Measurements from ENCODE around the gene IP6K3.

The IP6K3 gene

DNA sequence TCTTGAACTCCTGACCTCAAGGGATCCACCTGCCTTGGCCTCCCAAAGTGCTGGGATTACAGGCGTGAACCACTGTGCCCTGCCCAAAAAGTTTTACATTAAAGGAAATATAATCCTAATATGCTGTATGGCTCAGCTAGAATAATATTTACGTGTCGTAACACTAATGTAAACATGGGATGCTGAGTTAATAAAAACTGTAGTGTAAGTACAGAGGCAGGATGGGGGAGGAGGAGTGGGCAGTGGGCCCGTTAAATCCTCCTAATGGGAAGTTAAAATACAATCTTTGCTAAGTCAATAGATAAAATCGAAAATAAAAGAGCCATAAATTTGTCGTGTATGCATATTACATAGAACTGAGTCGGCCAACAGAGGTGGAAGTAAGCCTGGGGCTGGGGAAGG is 12.1 kb upstream of the IP6K3 start:
- peak; percentile 21 for DNase-seq

DNA sequence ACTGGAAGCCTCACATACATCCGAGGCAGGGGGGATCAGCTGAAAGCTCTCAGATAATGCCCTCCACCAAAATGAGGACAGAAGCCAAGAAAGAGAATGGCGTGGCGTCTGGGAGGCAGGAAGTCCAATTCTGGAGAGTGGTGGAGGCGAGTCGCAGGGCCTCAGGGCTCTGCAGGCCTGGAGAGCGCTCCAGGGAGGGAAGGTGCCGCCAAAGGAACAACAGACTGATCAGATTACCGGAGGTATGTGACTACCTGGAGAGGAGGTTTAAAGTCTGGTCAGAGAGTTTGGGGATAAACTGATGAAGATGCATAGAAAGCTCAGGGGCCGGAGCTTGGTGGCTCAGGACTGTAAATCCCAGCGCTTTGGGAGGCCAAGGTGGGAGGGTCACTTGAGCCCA is 11.2 kb upstream of the IP6K3 start:
- no peak for DNase-seq

DNA sequence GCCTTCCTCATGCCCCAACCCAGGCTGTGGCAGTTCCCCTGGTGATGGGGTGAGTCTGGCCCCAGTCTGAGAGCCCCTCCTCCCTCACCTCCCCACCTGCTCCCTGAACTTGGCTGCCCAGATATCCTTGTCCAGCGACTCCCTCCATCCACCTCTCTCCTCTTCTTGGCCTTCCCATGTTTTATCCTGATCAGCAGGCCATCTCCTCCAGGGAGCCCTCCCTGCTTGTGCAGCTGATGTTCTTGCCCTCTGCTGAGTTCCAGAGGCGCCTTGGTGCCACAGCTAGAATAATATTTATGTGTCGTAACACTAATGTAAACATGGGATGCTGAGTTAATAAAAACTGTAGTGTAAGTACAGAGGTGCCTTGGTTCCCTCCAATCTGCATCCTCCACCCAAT is 10.4 kb upstream of the IP6K3 start:
- DNase-seq = no peak

DNA sequence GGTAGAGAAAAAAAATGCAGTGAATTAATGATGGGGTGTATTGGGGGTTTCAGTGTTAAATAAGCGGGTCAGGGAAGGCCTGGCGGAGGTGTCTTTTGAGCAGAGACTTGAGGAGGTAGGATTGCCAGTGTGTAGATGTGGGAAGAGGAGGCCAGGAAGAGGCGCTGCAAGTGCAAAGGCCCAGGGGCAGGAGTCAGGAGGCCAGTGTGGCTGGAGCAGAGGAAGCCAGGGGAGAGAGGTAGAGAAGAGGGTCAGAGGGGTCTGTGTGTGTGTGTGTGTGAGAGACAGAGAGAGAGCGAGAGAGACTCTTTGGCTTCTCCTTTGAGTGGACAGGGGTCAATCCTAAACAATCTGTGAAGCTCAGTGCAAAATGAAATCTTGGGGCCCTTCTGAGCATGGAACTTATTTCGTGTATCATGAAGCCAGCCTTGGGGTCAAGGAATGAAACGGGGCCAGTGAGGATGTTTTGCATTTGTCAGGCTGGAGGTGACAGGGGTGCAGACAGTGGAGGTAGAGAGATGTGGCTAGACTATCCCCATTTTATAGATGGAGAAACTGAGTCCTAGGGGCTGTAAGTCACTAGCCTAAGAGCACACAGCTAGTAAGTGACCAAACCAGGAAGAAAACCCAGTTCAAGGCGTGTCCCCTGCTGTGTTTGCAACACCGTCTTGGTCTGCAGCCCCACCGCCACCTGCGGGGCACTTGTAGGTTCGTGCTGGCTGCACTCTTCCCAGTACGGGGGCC is 9.7 kb upstream of the IP6K3 start:
- DNase-seq = no peak

DNA sequence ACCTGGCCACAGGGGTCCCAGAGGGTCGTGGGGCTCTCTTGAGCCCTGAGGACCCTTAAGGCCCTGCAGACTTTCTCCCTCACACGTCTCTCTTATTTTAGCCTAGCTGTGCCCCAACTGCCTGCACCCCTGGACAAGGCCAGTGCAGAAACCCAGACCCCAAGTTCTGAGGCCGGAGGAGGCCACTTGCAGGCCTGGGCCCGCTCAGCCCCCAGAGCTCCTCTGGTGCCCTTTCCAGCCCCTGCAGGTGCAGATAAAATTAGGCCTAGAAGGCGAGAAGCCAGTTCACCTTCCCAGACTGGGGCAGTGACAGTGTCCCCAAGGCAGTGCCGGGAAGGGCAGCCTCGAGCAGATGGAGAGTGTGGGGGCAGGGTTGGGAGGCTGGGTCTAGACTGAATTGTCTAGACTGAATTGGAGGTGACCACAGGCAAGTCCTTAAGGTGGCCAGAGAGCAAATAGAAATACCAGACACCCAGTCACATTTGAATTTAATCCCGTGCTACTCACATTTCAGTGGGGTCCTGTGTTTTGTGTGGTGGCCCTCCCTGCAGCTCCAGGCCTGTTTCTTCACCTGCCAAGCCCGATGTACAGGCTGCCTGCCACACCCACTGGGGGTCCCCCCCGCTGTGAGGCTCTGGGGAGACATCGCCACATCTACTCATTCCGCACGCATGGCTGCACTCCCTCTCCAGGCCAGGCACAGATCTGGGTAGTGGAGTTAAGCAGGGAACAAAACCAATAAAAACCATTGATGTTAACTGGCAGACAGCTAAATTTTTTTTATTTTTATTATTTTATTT is 8.6 kb upstream of the IP6K3 start:
- peak; percentile 48 for DNase-seq

DNA sequence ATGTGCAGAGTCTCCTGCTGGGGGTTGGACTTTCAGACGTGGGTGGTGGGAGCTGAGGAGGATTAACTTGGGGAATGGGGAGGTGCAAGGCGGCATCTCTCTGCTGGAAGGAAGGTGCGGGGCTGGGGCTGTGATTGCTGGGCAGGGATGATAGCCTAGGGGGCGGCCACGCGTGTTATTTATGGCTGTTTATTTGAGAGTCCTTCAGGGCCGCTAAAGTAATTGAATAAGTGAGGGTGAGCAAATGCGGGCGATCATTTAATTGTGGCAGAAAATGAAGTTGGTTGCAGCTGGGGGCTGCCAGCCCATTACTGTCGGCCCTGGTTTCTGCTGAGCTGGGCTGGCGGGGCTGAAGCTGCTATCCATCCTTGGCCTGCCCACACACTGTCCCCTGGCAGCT is 7.5 kb upstream of the IP6K3 start:
- no peak for DNase-seq

DNA sequence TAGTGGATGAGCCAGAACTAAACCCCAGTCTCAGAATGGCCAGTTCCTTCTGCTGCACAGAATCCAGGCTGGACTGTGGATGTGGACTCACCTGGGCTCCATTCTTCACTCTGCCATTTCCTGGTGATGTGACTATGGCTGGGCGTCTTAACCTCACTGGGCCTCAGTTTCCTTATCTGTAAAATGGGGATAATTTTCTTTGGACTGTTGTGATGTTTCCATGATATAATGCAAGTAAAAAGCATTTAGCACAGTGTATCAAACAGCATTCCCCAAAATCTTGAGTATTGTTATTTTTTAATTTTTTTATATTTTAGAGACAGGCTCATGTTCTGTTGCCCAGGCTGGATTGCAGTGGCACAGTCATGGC is 5.9 kb upstream of the IP6K3 start:
- no peak for DNase-seq

DNA sequence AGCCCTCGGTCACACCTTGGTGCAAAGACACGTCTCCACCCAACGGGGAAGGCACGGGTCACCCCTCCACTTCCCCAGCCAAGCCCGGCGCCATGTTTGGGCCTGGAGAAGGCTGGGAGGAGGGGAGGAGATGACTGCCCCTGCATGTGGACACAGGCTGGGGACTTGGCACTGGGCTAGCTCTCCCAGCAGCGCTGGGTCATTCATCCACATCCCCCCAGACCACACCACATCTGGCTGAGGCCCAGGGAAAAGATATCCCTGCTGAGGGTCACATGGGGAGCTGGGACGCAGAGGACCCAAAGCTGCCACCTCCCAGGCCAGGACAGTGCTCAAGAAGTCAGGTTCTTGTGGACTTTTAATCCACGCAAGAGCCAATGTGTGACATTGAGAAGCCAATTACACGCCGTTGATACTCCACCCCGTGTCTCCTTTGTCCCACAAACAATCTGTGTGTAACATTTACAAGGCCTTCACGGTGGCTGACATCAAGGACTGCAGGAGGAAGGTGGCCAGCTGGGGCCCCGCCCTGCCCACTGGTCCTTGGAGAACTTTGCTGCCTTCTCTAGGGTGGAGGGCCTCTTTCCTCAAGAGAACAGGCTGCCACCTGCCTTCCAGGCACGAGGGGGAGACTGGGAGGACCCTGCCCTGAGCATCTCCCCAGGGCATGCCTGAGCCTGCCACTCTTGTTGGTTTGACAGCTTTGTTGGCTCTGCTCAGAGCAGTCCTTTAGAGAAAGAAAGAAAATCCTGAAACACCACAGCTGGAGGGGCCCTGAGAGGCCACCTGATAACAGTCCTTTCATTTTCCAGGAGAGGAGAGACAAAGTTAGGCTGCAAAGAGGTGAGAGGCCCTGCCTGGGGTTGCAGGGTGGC is 5.3 kb upstream of the IP6K3 start:
- no peak for DNase-seq

DNA sequence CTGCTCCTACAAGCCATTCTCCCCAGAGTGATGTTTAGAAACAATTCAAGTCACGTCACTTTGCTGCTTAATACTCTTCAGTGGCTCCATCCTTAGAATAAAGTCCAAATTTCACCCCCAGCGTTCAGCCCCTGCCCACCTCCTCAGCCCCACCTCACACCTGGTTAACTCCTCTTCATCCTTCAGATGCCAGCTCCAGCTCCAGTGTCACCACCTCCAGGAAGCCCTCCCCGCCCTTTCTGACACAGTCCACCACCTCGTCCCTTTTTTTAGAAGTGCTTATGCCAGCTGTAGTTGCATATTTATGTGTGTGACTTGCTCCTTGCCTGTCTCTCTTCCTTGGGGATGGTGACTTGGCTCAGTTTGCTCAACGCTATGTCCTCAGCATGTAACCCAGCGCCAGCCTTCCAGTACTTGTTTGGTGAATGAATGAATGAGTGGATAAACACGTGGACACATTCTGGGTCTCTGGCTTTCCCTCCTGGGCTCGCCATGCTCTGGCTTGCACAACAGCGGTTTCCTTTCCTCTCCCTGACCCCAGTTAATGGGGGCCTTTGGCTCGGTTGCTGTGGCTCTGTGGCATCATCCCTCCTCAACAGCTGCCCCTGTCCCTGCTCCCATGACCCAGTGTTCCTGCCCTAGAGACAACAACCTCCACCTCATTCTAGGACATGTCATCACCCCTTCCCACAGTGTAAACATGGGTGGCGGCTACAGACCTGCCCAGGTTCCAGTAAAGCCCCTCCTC is 3.7 kb upstream of the IP6K3 start:
- no peak for DNase-seq

DNA sequence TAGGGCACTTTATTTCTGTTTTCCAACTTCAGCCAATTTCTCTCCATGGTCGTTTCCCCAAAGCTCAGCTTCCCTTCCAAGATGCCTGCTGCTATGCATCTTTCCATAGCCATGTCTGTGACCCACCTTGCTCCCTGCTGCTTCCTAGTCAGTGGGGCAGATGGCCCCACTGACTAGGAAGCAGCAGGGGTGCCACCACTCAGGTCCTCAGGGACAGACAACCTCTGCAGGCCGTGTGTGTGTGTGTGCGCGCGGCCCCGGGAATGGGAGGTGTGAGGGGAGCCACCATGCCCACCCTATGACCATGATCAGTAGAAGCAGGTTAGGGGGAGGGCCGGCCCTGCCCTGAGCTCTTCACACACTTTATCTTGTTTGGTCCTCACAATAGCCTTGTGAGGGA is 2.7 kb upstream of the IP6K3 start:
- DNase-seq = no peak

DNA sequence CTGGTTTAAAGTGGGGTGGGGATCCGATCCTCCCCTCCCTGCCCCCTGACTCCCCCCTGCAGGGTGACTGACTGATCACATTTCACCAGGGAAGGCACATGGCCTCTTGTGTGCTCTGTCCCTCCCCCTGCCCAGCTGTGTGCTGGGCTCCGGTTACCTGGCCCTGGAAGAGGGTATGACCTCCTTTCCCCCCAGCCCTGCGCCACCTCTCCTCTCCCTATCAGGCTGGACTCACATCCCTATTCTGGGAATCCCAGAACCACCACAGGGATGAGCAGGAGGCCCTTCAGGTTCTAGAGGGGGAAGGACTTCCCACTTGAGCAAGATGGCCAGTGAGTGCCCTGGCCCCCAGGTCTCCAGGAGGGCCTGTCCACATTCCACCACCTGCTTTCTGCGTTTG is 2.1 kb upstream of the IP6K3 start:
- DNase-seq = no peak

DNA sequence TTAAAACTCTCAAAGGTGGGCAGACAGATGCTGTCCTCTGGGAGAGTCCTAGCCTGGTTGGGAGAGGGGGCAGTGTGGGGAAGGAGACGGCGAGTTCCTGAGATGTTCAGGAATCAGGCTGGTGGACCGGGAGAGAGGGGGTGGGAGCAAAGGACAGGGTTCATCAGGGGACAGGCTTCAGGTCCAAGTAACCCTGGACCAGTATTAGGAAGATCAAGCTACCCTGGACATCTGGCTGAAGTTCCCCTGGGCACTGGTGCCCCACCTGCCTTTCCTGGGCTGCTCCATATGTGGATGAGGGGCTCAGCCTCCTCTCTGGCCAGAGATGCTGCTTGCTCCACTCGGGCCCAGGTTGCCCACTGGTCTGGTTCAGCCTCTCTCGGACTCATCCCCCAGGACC is 1.1 kb upstream of the IP6K3 start:
- DNase-seq = no peak

DNA sequence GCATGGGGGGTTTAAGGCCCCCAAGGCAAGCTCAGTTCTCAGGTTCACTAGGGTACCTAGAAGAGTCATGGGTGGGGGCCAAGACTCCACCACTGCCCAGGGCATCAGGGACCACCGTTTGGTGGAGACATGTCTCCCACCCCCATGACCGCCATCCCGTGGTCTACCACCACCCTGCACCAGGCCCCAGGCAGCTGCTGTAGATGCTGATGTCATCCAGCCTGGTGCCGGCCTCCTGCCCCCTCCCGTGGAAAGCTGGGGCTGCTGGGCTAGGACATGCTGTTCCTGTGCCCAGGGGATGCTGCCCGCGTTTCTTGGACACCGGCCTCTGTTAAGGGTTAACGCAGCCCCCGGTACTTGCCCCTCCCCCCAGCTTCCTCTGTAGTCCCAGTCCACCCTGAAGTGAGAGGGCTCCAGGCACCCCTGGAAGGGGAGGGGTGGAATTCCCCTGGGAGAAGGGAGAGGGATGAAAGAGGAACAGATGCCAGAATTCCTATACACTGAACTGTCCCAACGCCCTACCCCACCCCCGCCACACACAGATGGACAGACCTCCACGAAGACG is 587 bp downstream of the IP6K3 start:
- DNase-seq = no peak

DNA sequence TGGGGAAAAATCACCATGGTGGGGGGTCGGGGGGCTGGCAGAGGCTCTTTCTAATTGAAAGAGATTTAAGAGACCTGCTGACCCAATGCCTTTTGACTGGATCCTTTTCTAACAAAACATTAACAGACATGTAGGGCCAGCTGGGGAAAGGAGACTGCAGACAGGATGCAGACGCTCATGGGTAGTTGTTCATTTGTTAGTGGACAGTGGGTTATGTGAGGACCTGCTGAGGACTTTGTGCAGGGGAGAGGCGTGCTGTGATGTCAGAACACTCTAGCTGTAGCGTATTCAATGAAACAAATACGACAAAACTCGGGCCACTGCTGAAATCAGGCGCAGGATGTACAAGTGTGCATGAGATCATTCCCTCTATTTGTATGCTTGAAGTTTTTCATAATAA is 1.2 kb downstream of the IP6K3 start:
- no peak for DNase-seq

DNA sequence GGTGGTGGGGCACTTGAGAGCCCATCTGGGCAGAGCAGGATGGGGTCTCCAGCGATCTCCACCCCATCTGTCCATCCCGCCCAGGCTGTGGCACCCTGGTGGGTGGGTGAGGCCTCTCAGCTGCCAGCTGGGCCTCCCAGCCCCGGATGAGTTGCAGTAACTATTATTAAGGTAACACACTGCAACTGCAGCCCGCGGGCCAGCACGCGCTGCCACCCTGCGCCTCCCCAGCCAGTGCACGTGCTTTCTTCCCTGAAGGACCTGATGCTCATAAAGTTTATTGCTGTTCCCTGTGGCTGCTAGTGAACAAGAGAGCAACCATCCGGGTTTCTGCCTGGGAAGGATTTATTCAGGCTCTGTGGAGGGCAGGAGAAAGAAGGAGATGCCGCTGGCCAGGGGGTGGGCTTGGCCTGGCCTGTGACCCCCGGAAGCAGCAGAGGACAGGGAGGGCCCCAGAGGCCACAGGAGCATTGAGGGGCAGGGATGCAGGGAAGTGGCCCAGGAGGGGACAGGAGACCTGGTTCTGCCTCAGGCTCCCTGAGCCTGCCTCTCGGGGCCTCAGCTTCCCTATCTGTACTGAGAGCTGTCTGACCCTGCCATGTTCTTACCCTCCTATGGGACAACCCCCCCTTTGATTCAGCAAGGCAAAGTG is 1.7 kb downstream of the IP6K3 start:
- DNase-seq = peak; percentile 46

DNA sequence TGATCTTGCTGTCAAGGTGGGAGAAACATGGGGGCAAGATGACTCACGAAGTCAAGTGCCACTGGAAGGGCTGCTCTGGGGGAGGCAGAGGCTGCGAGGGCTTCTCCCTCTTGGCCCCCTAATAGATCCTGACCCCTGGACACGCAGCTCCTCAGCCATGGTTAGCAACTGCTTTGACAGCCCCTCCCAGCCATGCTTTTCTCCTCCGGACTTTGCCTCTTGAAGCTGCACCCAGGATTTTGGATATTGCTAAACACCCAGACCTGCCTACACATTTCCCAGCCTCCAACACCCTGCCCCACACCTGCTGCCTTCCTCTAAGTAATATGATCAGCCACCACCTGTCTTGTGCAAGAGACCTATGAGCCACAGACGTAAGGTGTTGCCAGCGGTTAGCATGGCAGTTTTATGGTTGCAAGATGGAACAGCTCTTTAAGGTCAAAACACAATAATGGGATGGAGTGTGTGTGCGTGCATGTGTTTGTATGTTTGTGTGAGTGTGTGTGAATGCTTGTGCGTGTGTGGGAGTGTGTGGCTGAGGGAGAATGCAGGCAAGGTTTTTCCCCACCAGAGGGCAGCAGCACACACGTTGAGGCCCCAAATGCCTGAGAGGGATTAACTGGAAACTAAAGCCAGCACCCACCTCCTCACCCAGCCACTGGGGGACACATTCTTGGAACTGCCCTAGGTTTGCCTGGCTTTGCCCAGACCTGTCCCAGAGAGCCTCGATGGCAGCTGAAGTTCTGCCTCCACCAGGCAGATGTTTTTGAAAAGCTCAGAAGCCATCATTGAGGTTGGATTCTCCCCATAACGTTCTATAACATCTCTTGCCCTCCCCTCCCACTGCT is 2.5 kb downstream of the IP6K3 start:
- DNase-seq = peak; percentile 82

DNA sequence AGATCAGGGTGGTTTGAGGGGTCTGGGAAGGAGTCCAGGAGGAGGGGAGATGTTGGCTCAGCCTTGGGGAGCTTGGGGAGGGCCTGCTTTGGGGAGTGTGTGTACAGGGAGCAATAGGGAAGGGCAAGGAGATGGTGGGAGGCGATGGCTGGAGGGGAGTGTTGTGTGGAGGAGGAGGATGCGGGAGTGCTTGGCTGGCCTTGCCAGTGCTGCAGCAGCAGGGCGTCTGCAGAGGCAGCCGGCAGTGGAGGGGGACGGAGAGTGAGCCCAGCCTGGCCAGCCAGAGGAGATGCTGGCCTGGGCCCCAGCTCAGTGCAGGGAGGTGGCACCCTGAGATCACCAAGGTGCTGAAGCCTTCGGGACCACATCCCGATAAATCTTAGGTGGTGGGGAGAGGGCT is 3.9 kb downstream of the IP6K3 start:
- peak; percentile 72 for DNase-seq

DNA sequence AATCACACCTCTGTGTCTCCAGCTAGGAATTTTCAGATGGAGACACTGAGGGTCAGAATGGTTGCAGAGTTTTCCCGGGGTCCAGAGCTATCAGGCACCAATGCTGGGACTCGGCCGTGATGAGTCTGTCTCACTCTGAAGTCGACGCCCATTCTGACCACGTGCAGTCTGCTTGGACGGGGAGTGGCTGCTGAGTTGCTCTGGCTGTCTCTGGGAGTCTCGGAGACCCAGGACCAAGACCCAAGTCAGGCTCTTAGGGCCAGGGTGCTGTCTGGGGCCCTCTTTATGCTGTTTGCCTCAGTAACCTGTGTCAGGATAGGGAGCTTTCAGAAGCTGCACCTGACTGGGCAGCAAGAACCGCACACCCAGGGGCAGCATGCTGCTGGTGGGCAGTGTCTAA is 4.6 kb downstream of the IP6K3 start:
- DNase-seq = no peak

DNA sequence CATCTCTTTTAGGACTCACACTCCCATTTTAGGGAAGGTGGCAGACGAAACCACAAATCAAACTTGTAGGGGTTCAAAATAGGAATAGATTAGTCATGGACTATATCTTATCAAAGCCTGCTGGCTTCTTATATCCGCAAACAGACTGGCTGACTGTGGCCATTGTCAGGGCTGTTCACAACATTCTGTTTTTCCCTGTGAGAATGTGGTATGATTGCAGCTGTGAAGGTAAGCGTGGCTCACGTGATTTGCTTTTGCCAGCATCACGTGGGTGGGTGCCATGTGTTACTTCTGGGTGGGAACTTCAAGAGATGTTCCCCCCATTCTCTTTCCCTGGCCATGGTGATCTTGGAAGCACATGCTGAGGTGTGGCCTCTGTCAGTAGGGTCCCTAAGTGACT is 5.9 kb downstream of the IP6K3 start:
- no peak for DNase-seq

DNA sequence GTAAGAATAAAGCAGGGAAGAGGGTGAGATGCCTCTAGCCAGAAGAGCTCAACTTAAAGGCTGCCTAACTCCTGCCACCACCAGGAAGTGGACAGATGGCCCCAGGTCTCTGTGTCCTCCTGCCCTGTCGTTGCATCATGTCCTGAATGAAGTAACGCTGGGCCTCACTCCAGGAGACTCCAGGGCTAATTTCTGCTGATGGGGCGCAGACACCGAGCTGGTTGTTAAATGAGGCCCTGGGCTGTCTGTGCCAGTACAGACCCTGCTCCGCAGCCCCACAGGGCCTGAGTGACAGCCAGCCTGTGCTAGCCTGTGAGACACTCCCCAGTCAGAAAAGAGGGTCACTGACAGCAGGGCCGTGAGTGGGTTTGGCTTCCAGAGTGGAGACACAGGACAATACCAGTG is 6.5 kb downstream of the IP6K3 start:
- no peak for DNase-seq

DNA sequence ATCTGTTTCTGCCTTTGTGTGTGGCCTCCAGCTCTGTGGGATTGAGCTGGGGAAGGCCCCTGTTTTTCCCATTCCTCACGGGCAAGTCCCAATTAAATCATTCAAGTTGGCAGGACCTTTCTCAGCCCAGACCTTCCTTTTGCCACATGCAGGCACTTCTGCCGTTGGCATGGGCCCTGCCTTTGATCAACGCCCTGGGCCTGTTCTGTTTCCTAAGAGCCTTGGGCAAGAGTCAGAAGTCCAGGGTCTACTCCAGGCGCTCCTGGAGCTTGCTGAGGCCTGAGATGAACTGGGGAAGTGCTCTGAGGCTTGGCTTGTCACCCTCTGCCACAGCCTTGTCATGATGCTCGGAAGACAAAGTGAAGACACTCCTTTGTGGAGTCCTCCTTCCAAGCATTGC is 7.1 kb downstream of the IP6K3 start:
- no peak for DNase-seq
